Suprapubic skin (tissue), 3 donors: Measurements from ENCODE around the gene MFAP3.

Experiments used
- CTCF ChIP-seq, 2 donors: fragments of 200-600 bp in 1 of 2; fragments of 450-650 bp in 1 of 2; sonication (generic) in 1 of 2; IDR thresholded peaks; one replicate each; pipeline ENCODE4 v1.5.1; 2016 to 2019; ENCODE audit warnings: antibody characterized with exemption in 2 of 2, mild to moderate bottlenecking in 1 of 2, moderate library complexity in 1 of 2
- EP300 ChIP-seq: sonication (generic); formaldehyde crosslinking; IDR thresholded peaks from one replicate; pipeline ENCODE4 v1.6.1; 2017; ENCODE audit warnings: antibody characterized with exemption

GRCh38 chr5:153991168-153991567, 47.6 kb upstream of the MFAP3 start:
- TF ChIP-seq EP300 = no peak
- TF ChIP-seq CTCF (IDR thresholded peaks at IDR 0.05) = no peak
